GM23338 (cell line): Measurements from ENCODE around the gene RASGRP4. TPM values are rescaled to one million over a fixed set of nuclear protein-coding genes. Genes with fewer than 3 reads are reported as not detected.

ENCODE experiments used
- ATAC-seq: fragments of 200-7000 bp; cut with Tn5 transposase; 3 replicates; pipeline ENCODE4 v1.9.1; 2020
- DNase-seq: peaks from one replicate; pipeline ENCODE4 v3.0.0-alpha.2; 2015; ENCODE audit warnings: low spot score
- H2AFZ ChIP-seq: fragments of 200-600 bp; sonication (generic); 2 replicates; pipeline ENCODE4 v1.8.0; 2016; ENCODE audit warnings: antibody characterized with exemption, mild to moderate bottlenecking, moderate library complexity
- H3F3A ChIP-seq: fragments of 200-600 bp; sonication (generic); replicated peaks from 2 replicates; pipeline ENCODE4 v1.8.0; 2017; ENCODE audit warnings: antibody characterized with exemption, mixed run types, low read depth
- H3K27ac ChIP-seq: fragments of 200-600 bp; sonication (generic); 2 replicates; pipeline ENCODE4 v1.6.1; 2016; ENCODE audit warnings: low read depth
- H3K27me3 ChIP-seq: fragments of 200-600 bp; sonication (generic); 2 replicates; pipeline ENCODE4 v1.8.0; 2016; ENCODE audit warnings: mild to moderate bottlenecking, mixed run types, moderate library complexity; ENCODE audit not compliant: insufficient read depth
- H3K36me3 ChIP-seq: fragments of 200-600 bp; sonication (generic); 2 replicates; pipeline ENCODE4 v1.8.0; 2016; ENCODE audit warnings: mild to moderate bottlenecking; ENCODE audit not compliant: insufficient read depth
- H3K4me1 ChIP-seq: fragments of 200-600 bp; sonication (generic); 2 replicates; pipeline ENCODE4 v1.8.0; 2016; ENCODE audit warnings: mild to moderate bottlenecking, moderate library complexity; ENCODE audit not compliant: insufficient read depth
- H3K4me2 ChIP-seq: fragments of 200-600 bp; sonication (generic); 2 replicates; pipeline ENCODE4 v1.7.1; 2017; ENCODE audit warnings: mixed run types
- H3K4me3 ChIP-seq: fragments of 200-600 bp; sonication (generic); 2 replicates; pipeline ENCODE4 v1.6.1; 2016; ENCODE audit warnings: mixed run types
- H3K79me2 ChIP-seq: fragments of 200-600 bp; sonication (generic); replicated peaks from 2 replicates; pipeline ENCODE4 v1.8.0; 2017; ENCODE audit warnings: mild to moderate bottlenecking; ENCODE audit not compliant: insufficient read depth
- H3K9me2 ChIP-seq: fragments of 200-600 bp; sonication (generic); 2 replicates; pipeline ENCODE4 v1.8.0; 2017; ENCODE audit not compliant: insufficient read depth
- H4K20me1 ChIP-seq: fragments of 200-600 bp; sonication (generic); replicated peaks from 2 replicates; pipeline ENCODE4 v1.8.0; 2017; ENCODE audit warnings: mild to moderate bottlenecking; ENCODE audit not compliant: insufficient read depth
- H3K27ac Mint-ChIP-seq: 2 replicates; pipeline ENCODE4 v1.8.0; 2020; ENCODE audit warnings: inconsistent platforms, mild to moderate bottlenecking, moderate library complexity, mixed read lengths
- H3K27me3 Mint-ChIP-seq: 3 replicates; pipeline ENCODE4 v1.8.0; 2022; ENCODE audit warnings: low read depth, mild to moderate bottlenecking, moderate library complexity, mixed read lengths, inconsistent platforms; ENCODE audit not compliant: insufficient read depth, poor library complexity
- H3K36me3 Mint-ChIP-seq: 3 replicates; pipeline ENCODE4 v1.8.0; 2021; ENCODE audit warnings: low read depth, mild to moderate bottlenecking, inconsistent platforms, moderate library complexity, mixed read lengths
- H3K4me1 Mint-ChIP-seq: 3 replicates; pipeline ENCODE4 v1.8.0; 2020; ENCODE audit warnings: mild to moderate bottlenecking, inconsistent platforms, mixed read lengths
- H3K4me3 Mint-ChIP-seq: 3 replicates; pipeline ENCODE4 v1.8.0; 2021; ENCODE audit warnings: moderate library complexity, mild to moderate bottlenecking, inconsistent platforms, mixed read lengths
- H3K9me3 Mint-ChIP-seq: 3 replicates; pipeline ENCODE4 v1.8.0; 2020; ENCODE audit warnings: moderate library complexity, mild to moderate bottlenecking, inconsistent platforms, mixed read lengths
- CREB1 ChIP-seq: fragments of 250-450 bp; sonication (Bioruptor Pico); IDR thresholded peaks from 2 replicates; pipeline ENCODE4 v1.5.0; 2020; ENCODE audit warnings: low read depth, mild to moderate bottlenecking, moderate library complexity
- EZH2phosphoT487 ChIP-seq: fragments of 200-600 bp; sonication (generic); IDR thresholded peaks from one replicate; pipeline ENCODE4 v1.8.1; 2018; ENCODE audit warnings: antibody characterized with exemption; ENCODE audit not compliant: unreplicated experiment
- NANOG ChIP-seq: IDR thresholded peaks from 2 replicates; pipeline ENCODE4 v1.6.1; 2016; ENCODE audit warnings: antibody characterized with exemption, borderline replicate concordance
- STAT1 ChIP-seq: IDR thresholded peaks from one replicate; pipeline ENCODE4 v1.6.1; 2016; ENCODE audit warnings: antibody characterized with exemption; ENCODE audit not compliant: unreplicated experiment
- ZNF114 ChIP-seq: fragments of 250-450 bp; sonication (Bioruptor Pico); IDR thresholded peaks from 2 replicates; pipeline ENCODE4 v1.5.0; 2020; ENCODE audit warnings: mild to moderate bottlenecking, moderate library complexity
- polyA plus RNA-seq: library from polyadenylated mRNA; unstranded; fragments of >200 nt; fragmentation: Nextera tagmentation; extraction: Ambion mirVana; gene quantifications from 2 replicates; pipeline ENCODE4 v1.2.1, GENCODE V29; 2016
- total RNA-seq: library from RNA; depleted of rRNA; stranded (reverse); fragments of >200 nt; shearing (Covaris generic); gene quantifications from 2 replicates; pipeline ENCODE4 v1.2.3, GENCODE V29; 2014
- TF ChIP-seq, protein P1 (sequence below): IDR thresholded peaks from one replicate; pipeline ENCODE4 v1.6.1; 2018; ENCODE audit warnings: antibody characterized with exemption; ENCODE audit not compliant: unreplicated experiment
- TF ChIP-seq, protein P2 (sequence below), 2 experiments: fragments of 200-600 bp in 1 of 2; sonication (generic) in 1 of 2; conservative IDR thresholded peaks; 2 replicates each; pipeline versions ENCODE4 v1.5.1 to v1.6.1; 2016 to 2017; ENCODE audit warnings: antibody characterized with exemption in 2 of 2, low read depth in 2 of 2, mild to moderate bottlenecking in 2 of 2, moderate library complexity in 1 of 2
- TF ChIP-seq, protein P3 (sequence below): IDR thresholded peaks from 2 replicates; pipeline ENCODE4 v1.6.1; 2016; ENCODE audit warnings: antibody characterized with exemption
- TF ChIP-seq, protein P4 (sequence below): fragments of 250-450 bp; sonication (Bioruptor Pico); IDR thresholded peaks from 2 replicates; pipeline ENCODE4 v1.5.0; 2020; ENCODE audit warnings: mild to moderate bottlenecking, moderate library complexity

RASGRP4 gene
- total and polyA plus RNA-seq, 2 experiments from 2014 or later: 1.6 to 3.6 TPM

DNA sequence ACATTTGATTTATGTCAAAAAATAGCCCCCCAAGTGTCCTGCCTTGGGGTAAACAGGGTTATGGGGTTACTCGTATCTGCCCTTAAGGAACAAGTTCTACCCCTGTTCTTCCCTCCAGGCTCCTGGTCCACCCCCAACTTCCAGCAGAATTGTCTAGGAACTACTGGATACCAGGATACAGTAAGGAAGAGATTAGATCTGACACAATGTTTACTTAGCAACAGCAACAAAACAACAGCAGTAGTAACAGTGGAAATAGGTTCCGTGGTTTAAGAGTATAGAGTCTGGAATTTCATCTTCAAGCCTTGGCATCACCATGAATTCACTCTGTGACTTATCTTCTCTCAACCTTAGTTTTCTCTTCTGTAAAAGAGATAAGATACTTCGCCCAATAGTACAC, 24.9 kb downstream of the RASGRP4 start:
- no peak overlapping the region for H3K4me3 ChIP-seq
- Mint-ChIP-seq H3K27ac (no peak overlapping the region), H3K27me3 (peaks cover 56% of the 10 kb centered on the region), H3K4me1 (0 out of 3 replicates have a peak, but pooled peaks cover 6% of the 10 kb centered on the region), H3K4me3 (no peak overlapping the region), H3K36me3 (peaks cover 8% of the 10 kb centered on the region), H3K9me3 (peaks cover 4% of the 10 kb centered on the region; the same call in 2 of the 3 replicates)
- no peaks in the 10 kb centered on the region for H3K36me3 ChIP-seq
- TF ChIP-seq, protein P1, sequence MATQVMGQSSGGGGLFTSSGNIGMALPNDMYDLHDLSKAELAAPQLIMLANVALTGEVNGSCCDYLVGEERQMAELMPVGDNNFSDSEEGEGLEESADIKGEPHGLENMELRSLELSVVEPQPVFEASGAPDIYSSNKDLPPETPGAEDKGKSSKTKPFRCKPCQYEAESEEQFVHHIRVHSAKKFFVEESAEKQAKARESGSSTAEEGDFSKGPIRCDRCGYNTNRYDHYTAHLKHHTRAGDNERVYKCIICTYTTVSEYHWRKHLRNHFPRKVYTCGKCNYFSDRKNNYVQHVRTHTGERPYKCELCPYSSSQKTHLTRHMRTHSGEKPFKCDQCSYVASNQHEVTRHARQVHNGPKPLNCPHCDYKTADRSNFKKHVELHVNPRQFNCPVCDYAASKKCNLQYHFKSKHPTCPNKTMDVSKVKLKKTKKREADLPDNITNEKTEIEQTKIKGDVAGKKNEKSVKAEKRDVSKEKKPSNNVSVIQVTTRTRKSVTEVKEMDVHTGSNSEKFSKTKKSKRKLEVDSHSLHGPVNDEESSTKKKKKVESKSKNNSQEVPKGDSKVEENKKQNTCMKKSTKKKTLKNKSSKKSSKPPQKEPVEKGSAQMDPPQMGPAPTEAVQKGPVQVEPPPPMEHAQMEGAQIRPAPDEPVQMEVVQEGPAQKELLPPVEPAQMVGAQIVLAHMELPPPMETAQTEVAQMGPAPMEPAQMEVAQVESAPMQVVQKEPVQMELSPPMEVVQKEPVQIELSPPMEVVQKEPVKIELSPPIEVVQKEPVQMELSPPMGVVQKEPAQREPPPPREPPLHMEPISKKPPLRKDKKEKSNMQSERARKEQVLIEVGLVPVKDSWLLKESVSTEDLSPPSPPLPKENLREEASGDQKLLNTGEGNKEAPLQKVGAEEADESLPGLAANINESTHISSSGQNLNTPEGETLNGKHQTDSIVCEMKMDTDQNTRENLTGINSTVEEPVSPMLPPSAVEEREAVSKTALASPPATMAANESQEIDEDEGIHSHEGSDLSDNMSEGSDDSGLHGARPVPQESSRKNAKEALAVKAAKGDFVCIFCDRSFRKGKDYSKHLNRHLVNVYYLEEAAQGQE: no peak
- peaks cover 6% of the 10 kb centered on the region; the same call in 1 of the 2 replicates for H3K9me2 ChIP-seq
- H3K27me3 ChIP-seq: peaks cover 65% of the 10 kb centered on the region
- H4K20me1 ChIP-seq: no peaks in the 10 kb centered on the region; the same call in 1 of the 2 replicates
- H3K27ac ChIP-seq: no peak overlapping the region
- H3F3A ChIP-seq: 0 out of 2 replicates have a peak, but pooled peaks cover 4% of the 10 kb centered on the region
- no peaks in the 10 kb centered on the region for H3K4me1 ChIP-seq
- no peak overlapping the region for H2AFZ ChIP-seq
- no peak for ATAC-seq
- no peak overlapping the region for H3K4me2 ChIP-seq
- no peaks in the 10 kb centered on the region for H3K79me2 ChIP-seq
- peak; percentile 20 for DNase-seq

DNA sequence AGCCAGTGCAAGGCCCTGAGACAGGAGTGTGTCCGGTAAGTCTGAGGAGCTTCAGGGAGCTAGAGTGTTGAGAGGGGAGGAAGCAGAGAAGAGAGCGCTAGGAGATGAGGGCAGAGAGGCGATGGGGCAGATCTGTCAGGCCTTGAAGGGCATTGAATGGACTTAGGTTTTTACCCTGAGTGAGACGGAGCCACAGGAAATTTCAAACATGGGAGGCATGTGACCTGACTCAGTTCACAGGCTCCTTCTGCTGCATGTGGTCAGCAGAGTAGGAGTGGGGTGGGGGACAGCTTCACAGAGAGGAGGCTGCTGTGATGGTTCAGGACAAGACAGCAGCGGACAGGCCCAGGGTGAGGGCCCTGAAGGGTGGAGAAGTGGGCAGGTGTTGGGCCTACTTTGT, 25.7 kb downstream of the RASGRP4 start:
- no peak overlapping the region; the same call in 2 of the 3 replicates for H3K4me3 Mint-ChIP-seq
- peaks cover 4% of the 10 kb centered on the region; the same call in 2 of the 3 replicates for H3K9me3 Mint-ChIP-seq
- Histone ChIP-seq H3K79me2 (no peaks in the 10 kb centered on the region), H3K36me3 (no peaks in the 10 kb centered on the region), H2AFZ (no peak overlapping the region), H4K20me1 (no peaks in the 10 kb centered on the region; the same call in 1 of the 2 replicates), H3K4me1 (no peaks in the 10 kb centered on the region), H3K9me2 (peaks cover 6% of the 10 kb centered on the region; the same call in 1 of the 2 replicates), H3F3A (0 out of 2 replicates have a peak, but pooled peaks cover 5% of the 10 kb centered on the region), H3K4me3 (no peak overlapping the region), H3K4me2 (no peak overlapping the region), H3K27ac (no peak overlapping the region), H3K27me3 (peaks cover 73% of the 10 kb centered on the region)
- no peak for DNase-seq
- no peak for ATAC-seq
- H3K4me1 Mint-ChIP-seq: 0 out of 3 replicates have a peak, but pooled peaks cover 6% of the 10 kb centered on the region
- H3K27ac Mint-ChIP-seq: no peak overlapping the region
- H3K36me3 Mint-ChIP-seq: peaks cover 9% of the 10 kb centered on the region
- peaks cover 57% of the 10 kb centered on the region for H3K27me3 Mint-ChIP-seq
- TF ChIP-seq EZH2phosphoT487 (no peak), NANOG (no peak), STAT1 (no peak), CREB1 (CRISPR knock-in tag) (no peak), ZNF114 (CRISPR knock-in tag) (no peak)
- TF ChIP-seq, protein P2, sequence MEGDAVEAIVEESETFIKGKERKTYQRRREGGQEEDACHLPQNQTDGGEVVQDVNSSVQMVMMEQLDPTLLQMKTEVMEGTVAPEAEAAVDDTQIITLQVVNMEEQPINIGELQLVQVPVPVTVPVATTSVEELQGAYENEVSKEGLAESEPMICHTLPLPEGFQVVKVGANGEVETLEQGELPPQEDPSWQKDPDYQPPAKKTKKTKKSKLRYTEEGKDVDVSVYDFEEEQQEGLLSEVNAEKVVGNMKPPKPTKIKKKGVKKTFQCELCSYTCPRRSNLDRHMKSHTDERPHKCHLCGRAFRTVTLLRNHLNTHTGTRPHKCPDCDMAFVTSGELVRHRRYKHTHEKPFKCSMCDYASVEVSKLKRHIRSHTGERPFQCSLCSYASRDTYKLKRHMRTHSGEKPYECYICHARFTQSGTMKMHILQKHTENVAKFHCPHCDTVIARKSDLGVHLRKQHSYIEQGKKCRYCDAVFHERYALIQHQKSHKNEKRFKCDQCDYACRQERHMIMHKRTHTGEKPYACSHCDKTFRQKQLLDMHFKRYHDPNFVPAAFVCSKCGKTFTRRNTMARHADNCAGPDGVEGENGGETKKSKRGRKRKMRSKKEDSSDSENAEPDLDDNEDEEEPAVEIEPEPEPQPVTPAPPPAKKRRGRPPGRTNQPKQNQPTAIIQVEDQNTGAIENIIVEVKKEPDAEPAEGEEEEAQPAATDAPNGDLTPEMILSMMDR (conservative IDR thresholded peaks at IDR 0.05; ENCODE audit: low read depth in 2 of 2): no peak
- TF ChIP-seq, protein P3, sequence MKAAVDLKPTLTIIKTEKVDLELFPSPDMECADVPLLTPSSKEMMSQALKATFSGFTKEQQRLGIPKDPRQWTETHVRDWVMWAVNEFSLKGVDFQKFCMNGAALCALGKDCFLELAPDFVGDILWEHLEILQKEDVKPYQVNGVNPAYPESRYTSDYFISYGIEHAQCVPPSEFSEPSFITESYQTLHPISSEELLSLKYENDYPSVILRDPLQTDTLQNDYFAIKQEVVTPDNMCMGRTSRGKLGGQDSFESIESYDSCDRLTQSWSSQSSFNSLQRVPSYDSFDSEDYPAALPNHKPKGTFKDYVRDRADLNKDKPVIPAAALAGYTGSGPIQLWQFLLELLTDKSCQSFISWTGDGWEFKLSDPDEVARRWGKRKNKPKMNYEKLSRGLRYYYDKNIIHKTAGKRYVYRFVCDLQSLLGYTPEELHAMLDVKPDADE: no peak
- TF ChIP-seq, protein P4, sequence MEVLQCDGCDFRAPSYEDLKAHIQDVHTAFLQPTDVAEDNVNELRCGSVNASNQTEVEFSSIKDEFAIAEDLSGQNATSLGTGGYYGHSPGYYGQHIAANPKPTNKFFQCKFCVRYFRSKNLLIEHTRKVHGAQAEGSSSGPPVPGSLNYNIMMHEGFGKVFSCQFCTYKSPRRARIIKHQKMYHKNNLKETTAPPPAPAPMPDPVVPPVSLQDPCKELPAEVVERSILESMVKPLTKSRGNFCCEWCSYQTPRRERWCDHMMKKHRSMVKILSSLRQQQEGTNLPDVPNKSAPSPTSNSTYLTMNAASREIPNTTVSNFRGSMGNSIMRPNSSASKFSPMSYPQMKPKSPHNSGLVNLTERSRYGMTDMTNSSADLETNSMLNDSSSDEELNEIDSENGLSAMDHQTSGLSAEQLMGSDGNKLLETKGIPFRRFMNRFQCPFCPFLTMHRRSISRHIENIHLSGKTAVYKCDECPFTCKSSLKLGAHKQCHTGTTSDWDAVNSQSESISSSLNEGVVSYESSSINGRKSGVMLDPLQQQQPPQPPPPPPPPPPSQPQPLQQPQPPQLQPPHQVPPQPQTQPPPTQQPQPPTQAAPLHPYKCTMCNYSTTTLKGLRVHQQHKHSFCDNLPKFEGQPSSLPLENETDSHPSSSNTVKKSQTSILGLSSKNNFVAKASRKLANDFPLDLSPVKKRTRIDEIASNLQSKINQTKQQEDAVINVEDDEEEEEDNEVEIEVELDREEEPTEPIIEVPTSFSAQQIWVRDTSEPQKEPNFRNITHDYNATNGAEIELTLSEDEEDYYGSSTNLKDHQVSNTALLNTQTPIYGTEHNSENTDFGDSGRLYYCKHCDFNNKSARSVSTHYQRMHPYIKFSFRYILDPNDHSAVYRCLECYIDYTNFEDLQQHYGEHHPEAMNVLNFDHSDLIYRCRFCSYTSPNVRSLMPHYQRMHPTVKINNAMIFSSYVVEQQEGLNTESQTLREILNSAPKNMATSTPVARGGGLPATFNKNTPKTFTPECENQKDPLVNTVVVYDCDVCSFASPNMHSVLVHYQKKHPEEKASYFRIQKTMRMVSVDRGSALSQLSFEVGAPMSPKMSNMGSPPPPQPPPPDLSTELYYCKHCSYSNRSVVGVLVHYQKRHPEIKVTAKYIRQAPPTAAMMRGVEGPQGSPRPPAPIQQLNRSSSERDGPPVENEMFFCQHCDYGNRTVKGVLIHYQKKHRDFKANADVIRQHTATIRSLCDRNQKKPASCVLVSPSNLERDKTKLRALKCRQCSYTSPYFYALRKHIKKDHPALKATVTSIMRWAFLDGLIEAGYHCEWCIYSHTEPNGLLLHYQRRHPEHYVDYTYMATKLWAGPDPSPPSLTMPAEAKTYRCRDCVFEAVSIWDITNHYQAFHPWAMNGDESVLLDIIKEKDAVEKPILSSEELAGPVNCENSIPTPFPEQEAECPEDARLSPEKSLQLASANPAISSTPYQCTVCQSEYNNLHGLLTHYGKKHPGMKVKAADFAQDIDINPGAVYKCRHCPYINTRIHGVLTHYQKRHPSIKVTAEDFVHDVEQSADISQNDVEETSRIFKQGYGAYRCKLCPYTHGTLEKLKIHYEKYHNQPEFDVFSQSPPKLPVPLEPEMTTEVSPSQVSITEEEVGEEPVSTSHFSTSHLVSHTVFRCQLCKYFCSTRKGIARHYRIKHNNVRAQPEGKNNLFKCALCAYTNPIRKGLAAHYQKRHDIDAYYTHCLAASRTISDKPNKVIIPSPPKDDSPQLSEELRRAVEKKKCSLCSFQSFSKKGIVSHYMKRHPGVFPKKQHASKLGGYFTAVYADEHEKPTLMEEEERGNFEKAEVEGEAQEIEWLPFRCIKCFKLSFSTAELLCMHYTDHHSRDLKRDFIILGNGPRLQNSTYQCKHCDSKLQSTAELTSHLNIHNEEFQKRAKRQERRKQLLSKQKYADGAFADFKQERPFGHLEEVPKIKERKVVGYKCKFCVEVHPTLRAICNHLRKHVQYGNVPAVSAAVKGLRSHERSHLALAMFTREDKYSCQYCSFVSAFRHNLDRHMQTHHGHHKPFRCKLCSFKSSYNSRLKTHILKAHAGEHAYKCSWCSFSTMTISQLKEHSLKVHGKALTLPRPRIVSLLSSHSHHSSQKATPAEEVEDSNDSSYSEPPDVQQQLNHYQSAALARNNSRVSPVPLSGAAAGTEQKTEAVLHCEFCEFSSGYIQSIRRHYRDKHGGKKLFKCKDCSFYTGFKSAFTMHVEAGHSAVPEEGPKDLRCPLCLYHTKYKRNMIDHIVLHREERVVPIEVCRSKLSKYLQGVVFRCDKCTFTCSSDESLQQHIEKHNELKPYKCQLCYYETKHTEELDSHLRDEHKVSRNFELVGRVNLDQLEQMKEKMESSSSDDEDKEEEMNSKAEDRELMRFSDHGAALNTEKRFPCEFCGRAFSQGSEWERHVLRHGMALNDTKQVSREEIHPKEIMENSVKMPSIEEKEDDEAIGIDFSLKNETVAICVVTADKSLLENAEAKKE: no peak
